ENCODE results near the gene ITFG1.

Gene ITFG1

GRCh38 chr16:47150067-47150466, 310.8 kb downstream of the ITFG1 start:
- FAIRE-seq = no peak
- TF ChIP-seq CTCF (IDR thresholded peaks at IDR 0.05; ENCODE audit: insufficient read depth, missing control alignments) = no peak

GRCh38 chr16:47144559-47144877, 316.3 kb downstream of the ITFG1 start:
- FAIRE-seq (no peak), DNase-seq (ENCODE audit: insufficient read length, low spot score) (no peak)
- no peak for TF ChIP-seq CTCF (IDR thresholded peaks at IDR 0.05; ENCODE audit: insufficient read depth, missing control alignments)

More at GRCh38 chr16:47150067-47150466, 310.8 kb downstream of the ITFG1 start:
- DNase-seq (ENCODE audit: insufficient read length, low spot score) = no peak

- peak; percentile 36 for TF ChIP-seq CTCF (IDR thresholded peaks at IDR 0.05; ENCODE audit: insufficient read depth, missing control alignments)
- peak; percentile 22 for DNase-seq (ENCODE audit: insufficient read length, low spot score)
- no peak for FAIRE-seq
These were observed 316.9 kb downstream of the ITFG1 start, which contains the start of gene NETO2 for GRCh38 chr16:47143677-47144558. NETO2 (minus strand) TSS chr16:47143945; CDS start chr16:47143612, 333 bp downstream.

GRCh38 chr16:47142821-47143676, 317.8 kb downstream of the ITFG1 start:
- DNase-seq (ENCODE audit: insufficient read length, low spot score) = peak; percentile 27
- no peak for FAIRE-seq
- peak; percentile 55 for TF ChIP-seq CTCF (IDR thresholded peaks at IDR 0.05; ENCODE audit: insufficient read depth, missing control alignments)

GRCh38 chr16:47142486-47142820, 318.4 kb downstream of the ITFG1 start:
- FAIRE-seq (no peak), DNase-seq (ENCODE audit: insufficient read length, low spot score) (no peak)
- no peak for TF ChIP-seq CTCF (IDR thresholded peaks at IDR 0.05; ENCODE audit: insufficient read depth, missing control alignments)

- FAIRE-seq (no peak), DNase-seq (ENCODE audit: insufficient read length, low spot score) (no peak)
- TF ChIP-seq CTCF (IDR thresholded peaks at IDR 0.05; ENCODE audit: insufficient read depth, missing control alignments) = peak; percentile 99
These were observed 318.9 kb downstream of the ITFG1 start for GRCh38 chr16:47141773-47142485.

All from D721Med (cell line).